HG03060 (cell line): ENCODE measurements around the gene OPA1.

Experiments
- ATAC-seq: cut with Tn5 transposase; IDR thresholded peaks from one replicate; pipeline ENCODE4 v1.9.1; 2021; ENCODE audit warnings: low read depth, moderate number of reproducible peaks; ENCODE audit not compliant: unreplicated experiment

OPA1 gene

DNA sequence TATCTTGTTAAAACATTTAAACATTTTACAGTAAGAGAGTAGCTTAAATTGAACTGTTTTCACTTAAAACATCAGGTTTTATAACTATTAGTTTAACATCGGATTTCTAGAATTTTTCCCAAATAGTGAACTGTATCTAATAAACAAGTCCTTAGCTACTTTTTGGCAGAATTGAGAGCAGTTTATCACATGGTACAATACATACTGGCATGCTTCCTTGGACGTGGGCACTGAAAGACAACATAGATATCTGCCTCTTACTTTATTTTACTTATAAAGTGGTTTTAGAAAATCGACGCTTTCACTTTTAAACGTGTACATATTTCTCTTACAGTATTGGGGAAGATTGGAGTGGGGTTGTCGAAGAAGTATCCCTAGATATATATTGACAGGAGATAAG lies 52.8 kb downstream of the OPA1 start:
- ATAC-seq, result no peak

DNA sequence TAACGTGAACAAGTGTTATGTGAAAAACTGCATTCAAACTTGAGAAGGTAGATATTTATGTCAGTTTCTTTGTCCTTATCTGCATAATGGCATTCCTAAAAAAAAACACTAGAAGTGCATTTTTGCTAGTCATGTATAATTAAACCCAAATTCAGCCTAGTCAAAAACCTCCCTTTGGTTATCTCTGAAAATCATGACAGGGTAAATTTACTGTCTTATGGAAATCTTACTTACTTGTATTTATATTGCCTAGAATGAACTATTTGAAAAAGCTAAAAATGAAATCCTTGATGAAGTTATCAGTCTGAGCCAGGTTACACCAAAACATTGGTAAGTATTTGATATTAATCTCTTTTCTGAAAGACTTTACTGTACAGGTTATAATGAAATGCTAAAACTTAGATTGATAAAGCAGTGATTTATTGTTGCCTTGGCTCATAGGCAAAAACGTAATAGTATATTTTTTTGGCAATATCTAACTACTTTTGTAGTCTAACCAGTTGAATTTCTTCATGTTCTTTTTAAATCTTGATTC lies 55.6 kb downstream of the OPA1 start:
- no peak for ATAC-seq

DNA sequence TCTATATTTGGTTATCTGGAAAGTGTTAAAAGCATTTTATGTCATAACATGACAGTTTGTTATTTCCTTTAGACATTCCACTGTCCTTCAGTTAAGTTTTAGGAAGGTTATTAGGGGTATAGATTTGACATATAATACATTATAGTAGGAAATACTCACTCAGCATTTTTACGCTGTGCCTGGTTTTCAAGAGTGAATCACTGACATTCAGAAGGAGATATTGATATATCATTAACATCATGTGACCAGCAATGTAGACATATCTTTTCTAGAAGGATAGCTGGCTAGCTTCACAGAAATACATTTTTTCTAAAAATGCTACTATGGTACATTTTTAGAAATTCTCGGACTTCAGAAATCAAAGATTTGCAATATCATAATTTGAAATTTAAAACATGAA lies 57.6 kb downstream of the OPA1 start:
- no peak for ATAC-seq

DNA sequence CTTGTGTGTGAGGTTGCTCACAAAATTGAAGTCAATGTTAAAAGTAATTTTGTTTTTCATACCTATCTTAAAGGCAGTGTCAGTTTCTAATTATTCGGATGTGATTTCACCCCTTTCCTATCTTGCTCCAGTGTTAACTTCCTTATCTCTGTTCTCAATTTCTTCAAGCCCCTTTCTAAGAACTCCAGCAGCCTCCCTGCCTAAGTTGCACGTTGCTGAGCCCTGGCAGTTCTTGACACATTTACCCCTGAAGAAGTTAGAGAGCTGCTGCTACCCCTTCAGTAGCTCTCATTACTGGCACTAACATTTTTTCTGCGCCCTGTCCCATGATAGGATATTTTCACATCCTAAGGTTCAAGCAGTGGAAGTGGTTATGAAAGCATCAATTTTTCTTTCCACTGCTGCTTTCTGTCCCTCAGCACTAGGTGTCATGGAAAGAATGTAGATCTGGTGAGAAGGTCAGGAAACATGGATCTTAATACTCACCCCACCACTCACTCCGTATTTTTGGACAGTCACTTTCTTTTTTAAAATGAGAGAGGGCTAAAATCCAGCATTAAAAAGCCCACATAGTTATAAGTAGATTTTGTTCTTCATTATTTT lies 62.9 kb downstream of the OPA1 start:
- no peak for ATAC-seq

DNA sequence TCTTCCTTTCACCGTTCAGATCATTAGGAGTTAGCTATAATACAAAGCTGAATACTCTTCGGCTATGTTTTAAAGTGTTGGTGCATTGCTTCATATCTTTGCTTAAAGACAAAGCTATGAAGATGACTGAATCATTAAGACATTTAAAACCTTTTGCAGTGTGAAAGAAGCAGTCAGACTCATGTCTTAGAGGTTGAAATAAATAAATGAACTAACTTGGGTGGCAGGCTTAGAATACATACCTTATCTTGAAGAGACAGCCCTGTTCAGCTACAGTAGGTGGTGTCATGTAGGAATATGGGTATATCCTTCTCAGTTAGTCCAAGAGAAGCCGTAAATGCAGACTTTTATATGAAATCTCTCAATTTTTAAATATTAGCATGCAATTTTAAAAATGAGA lies 63.4 kb downstream of the OPA1 start:
- ATAC-seq, result no peak

DNA sequence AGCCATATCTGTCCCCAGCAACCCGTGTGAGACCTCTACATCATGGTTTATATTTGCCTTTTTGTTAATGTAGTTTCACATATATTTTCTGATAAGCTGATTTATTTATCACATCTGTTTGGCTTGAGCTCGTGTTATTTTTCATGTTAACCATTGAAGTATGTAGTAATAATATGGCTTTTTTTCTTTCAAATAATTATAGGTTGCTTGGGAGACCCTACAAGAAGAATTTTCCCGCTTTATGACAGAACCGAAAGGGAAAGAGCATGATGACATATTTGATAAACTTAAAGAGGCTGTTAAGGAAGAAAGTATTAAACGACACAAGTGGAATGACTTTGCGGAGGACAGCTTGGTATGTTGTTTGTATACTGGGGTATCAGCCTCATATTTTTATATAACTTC lies 63.9 kb downstream of the OPA1 start:
- no peak for ATAC-seq

DNA sequence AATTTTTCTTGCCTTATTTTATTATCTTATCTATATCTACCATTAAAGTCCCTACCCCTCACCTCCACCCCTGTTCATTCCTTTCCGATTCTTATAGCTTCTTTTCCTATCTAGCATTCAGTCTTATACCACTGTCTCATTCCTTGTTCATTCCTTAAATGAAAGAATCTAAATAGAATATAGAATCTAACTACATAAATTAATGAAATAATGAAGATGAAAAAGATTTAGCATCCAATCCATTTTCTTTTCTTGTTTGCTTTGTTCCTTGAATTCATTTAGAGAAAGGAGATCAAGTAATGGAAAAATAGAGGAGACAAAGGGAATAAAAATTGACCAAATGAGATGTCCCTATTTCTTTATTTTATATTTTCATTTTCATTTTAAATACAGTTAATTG lies 67.2 kb downstream of the OPA1 start:
- ATAC-seq, result no peak

DNA sequence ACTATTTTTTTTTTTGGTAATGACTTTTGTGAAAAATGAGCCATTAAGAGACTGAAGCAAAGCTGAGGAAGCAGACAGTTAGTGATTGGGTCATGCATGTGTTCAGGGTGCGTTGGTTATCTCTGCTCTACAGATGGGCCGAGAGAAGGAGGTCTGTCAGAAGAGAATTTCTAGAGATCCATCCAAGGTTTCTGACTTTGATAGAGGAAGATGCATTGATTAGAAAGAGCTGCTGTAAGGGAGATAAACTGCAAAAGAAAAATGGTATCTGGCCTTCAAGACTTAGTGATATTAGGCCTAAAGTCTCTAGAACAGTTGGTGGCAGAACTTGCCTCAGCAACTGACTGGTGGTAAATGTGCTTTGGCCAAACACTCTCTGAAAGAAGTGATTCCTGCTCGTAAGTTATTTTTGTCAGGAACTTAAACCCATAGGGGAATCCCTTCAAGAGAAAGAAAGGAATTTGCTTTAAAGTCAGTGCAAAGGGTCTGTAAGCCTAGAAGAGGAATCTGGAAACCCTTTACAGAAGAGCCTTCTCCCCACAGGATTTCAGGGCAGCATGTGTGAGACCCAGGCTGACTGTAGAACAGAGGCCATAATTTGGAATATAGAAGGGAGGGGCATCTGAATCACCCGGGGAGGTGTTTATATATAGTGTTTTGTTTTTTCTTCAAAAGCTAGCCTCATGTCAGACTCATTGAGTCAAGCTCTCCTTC lies 67.8 kb downstream of the OPA1 start:
- ATAC-seq, result no peak

DNA sequence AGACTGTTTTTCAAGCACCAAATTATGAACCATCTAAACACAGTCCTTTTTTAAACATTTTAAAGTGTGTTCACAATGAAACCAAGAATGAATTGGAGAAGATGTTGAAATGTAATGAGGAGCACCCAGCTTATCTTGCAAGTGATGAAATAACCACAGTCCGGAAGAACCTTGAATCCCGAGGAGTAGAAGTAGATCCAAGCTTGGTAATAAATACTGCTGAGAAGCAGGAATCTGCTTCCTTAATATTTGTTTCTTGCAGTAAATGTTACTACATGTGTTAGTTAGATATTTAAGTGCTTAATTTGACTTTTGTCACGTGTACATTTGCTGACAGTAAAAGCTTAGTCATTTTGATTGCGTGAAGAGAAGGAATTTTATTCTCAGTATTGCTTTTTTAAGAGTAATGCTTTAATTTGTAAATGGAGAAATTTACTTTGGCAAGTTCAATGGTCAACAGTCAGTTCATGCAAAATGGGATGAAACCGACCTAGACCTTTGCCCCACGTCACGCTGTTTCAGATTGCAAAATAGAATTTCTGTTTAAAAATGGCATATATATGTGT lies 69.8 kb downstream of the OPA1 start:
- ATAC-seq, result no peak

DNA sequence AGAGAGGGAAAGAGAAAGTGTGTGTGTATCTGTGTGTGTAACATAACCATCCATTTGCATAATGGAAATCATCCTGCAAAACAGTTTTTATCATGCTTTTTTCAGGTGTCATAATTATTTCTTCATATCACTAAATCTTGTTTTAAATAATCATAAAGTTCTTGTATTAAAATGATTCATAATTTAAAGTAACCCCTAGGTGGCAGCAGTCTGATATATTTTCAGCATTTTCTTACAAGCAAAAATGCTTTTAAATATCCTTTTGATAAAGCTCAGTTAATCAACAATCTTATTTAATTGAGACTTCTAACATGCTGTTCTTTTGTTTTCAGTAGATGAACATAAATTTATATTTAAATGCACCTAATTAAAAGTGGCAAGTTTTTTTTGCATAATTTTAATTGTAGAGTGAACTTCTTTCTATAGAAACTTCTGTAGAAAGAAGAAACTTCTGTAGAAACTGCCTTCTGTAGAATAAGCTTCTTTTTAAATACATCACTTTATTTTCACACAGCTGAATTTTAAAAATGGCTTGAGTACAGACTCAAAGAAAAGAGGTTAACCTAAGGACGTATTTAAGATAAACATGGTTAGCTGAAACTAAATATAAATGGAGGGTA lies 72.5 kb downstream of the OPA1 start:
- no peak for ATAC-seq

DNA sequence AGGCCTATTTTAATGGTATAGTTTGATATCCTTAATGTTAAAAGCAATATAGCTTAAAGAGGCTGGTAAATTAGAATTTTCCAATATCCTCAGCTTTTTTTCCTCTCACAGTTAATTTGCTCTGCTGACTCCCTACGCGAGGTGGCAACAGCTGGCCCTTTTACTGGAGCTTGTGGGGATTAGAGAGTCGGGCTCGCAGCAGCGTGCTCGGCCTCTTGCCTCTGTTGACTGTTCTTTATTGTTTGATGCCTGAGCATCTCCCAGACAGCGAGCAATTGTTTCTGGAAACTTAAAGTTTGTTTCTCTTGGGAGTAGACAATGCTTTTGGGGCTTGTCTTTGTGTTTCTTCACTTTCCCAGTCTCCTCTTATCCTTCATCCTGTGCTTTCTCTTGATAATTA lies 80.8 kb downstream of the OPA1 start:
- no peak for ATAC-seq

DNA sequence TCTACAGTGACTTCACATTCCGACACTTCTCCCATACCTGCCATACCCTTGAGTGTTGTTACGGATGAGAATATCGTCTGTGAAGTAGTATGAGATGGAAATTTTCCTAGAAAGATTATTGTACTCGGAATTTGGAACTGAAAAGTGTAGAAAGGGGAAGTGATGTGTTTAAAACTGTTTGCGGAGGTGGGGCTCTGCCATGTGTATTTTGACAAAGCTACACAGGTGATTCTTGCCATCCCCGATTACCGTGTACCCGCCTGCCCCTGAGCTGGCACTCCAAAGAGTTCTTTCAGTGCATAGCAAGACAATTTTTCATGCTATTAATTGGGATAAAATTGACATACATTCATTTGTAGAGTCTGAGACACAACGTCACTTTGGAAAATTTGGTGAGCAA lies 81.7 kb downstream of the OPA1 start:
- ATAC-seq, result no peak

DNA sequence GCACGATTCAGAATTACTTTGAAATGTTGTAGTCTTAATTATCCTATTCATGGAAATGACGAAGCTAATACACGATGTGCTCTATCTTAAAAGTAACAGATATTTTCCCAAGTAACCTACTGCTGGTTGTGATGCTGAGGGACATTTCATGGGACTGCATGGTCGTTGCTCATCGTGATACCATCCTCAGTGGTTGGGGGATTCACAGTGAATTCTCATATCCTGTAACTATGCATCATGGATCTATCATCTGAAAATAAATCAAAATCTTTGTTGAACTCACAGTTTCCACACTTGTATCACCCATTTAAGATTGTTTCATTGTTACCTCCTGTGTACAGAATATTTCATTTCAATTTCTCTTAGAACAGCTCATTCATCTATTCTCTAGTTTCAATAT lies 84.7 kb downstream of the OPA1 start:
- no peak for ATAC-seq

DNA sequence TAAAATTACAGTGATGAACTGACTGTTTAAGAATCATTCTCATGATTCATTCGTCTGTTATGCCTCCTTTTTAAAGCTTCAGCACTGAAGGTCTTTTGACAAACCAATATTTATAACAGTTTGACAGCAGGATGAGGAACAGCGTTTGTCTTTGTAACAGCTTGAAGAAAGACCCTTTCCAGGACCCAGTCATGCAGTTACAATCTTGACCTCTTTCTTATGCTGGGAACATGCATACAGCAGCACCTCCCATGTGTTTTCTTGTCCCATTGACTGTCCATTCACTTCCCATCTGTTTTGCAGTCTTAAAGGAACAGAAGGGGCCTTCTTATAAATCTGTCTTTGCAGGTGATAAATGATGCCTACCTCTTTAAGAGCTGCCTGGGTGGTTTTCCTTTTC lies 87.2 kb downstream of the OPA1 start:
- no peak for ATAC-seq

DNA sequence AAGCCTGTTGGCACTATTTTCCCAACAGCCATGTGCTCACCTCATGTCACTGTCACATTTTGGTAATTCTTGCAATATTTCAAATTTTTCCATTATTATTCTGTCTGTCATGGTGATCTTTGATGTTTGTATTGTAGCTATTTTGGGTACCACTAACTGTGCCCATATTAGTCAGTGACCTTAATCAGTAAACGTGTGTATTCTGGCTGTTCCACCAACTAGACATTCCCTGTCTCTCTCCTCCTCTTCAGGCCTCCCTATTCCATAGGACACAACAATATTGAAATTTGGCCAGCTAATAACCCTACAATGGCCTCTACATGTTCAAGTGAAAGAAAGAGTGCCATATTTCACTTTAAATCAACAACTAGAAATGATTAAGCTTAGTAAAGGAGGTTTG lies 88.6 kb downstream of the OPA1 start:
- no peak for ATAC-seq

DNA sequence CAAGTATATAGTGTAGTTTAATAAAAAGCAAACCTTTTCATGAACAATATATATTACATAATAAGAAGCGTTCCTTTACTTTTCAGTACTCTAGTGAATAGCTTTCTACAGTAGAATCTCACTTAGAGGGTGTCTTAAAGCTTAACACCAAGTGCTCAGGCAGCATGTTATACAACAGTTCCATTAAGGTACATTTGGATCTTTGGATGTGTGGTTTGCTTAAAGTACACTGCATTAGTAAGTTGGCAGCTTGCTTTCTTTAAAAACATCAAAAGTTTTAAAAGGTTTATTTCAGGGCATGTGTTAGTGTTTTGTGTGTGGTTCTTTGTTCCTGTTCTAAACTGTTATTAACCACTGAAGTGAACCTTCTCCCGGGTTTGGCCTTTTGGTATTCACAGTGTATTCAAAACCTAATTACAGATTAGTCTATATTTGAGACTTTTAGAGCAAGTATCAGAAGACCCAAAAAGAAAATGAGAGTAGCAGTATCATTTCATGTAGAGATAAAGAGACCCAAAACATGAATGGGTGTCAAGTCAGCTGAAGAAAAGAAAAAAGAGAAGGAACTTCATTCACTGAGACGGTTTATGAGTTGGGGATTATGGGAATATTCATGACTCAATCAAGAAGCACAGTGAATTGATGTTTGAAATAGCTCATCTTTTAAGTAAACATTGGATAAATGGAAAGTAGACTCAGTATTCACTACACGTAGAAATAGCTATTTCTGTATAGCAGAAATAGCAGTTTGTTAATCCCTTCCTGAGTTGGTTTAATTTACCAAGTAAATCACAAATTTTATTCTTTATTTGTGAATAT lies 93.9 kb downstream of the OPA1 start:
- no peak for ATAC-seq

DNA sequence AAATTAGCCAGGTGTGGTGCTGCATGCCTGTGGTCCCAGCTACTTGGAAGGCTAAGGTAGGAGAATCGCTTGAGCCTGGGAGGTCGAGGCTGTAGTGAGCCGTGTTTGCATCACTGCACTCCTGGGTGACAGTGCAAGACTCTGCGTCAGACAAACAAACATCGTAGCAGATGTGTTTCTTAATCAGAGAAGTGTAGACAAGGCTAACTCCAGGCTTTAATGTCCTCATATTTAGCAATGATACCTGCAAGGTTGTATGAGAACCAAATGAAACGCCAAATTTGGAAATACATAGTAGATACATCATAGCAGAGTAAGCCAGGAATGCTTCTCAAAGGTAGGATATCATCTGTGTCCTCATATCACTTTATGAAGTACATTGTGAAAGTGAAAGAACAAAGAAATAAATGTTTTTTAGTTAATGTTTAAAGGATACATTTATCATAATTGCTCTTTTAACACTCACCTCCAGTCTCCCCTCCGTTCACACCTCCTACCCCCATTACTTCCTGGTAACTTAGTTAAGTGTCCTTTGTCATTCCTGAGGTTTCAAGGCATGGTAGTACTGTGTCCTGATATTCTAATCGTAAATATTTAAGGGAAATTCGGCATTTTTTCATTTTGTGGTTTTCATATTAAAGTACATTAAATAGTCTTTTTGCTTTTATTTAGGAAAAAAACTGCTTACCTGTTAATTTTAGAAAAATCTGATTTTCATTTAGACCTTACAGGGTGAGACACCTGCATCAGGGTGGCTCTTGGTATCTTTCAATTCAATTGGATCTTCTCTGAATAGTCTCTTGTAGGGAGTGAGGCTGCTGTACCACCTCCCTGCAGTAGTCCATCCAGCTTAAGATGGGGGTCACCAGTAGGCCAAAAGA lies 96.1 kb downstream of the OPA1 start:
- no peak for ATAC-seq

DNA sequence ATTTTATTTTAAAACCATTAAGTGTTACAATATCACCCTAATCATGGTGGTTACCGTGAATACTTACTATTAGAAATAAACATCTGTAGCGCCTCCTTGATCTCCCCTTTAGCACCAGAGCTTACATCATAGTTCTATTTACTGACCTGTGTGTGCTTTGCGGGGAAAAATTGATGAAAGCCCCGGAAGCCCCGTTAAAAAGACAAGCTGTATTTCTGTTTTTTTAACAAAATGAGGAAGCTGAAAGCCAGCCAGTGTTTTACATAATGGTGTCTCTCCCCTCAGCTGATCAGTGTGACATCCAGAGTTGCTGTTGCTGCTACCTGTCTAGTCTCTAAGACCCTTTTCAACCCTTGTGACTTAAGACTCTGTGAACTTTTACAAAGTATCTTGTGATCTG lies 100.8 kb downstream of the OPA1 start:
- ATAC-seq, result no peak

DNA sequence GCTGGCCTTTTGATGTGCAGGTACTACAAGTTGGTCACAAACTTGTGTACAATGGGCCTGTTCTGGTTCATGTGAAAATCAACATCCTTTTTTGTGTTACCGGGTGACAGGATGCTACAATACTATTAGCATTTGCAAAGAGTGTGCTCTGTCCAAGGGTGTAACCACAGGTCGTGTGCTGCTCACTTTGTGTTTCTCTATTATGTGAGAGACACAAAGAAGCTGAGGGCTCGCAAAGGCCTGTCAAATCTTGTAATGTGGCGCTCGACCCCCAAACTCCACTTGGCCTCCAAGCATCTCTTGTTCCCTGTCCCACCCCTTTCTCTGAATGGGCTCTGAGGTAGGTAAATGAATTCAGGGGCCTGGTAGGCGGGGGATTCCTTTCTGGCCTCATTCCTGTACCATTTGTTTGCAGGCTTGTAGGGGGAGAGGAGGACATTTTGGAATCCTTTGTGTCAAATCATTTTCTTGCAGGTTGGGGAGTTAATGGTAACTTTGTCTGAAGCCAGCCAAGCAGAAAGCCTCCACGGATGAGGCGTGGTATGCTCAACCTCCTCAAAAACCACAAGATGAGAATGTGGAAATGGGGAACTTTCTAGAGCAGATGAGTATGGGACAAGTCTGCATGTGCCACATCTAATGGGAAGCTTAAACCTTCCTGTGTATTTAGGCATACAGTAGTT lies 109.1 kb downstream of the OPA1 start:
- ATAC-seq, result no peak
